HG03108 (cell line): ENCODE measurements around the gene INTS4.
"Not testable (repeated sequence)": the region's sequence is repeated elsewhere in the genome, so short reads cannot be mapped to it uniquely, and the experiment has no call there.

Experiments used
- ATAC-seq: cut with Tn5 transposase; IDR thresholded peaks from one replicate; pipeline ENCODE4 v1.9.1; 2021; ENCODE audit warnings: moderate library complexity; ENCODE audit not compliant: unreplicated experiment

The INTS4 gene

GRCh38 chr11:77994434-77995362, at the start of gene INTS4:
TSS of gene INTS4 (minus strand) at chr11:77994668. CDS start at chr11:77994643, 25 bp downstream.
- ATAC-seq = peak; percentile 96

- no peak for ATAC-seq
Observed at GRCh38 chr11:78041843-78042440, 47.5 kb upstream of the INTS4 start.

GRCh38 chr11:78041380-78041719, 46.9 kb upstream of the INTS4 start:
- not testable (repeated sequence) for ATAC-seq

GRCh38 chr11:78040691-78041379, 46.4 kb upstream of the INTS4 start:
- ATAC-seq = no peak

- peak; percentile 76 for ATAC-seq
Observed at GRCh38 chr11:78039919-78040671, 45.6 kb upstream of the INTS4 start.

GRCh38 chr11:78039391-78039918, 45.0 kb upstream of the INTS4 start:
- no peak for ATAC-seq

GRCh38 chr11:78038697-78039313, 44.3 kb upstream of the INTS4 start:
- no peak for ATAC-seq

GRCh38 chr11:78037825-78038620, 43.6 kb upstream of the INTS4 start:
- no peak for ATAC-seq

- ATAC-seq = no peak
Observed at GRCh38 chr11:78037056-78037455, 42.6 kb upstream of the INTS4 start.

- no peak for ATAC-seq
Observed at GRCh38 chr11:78036313-78036712, 41.8 kb upstream of the INTS4 start.

- ATAC-seq = no peak
Observed at GRCh38 chr11:78034623-78035022, 40.2 kb upstream of the INTS4 start.

- ATAC-seq = no peak
Observed at GRCh38 chr11:78033040-78033439, 38.6 kb upstream of the INTS4 start.

GRCh38 chr11:78032090-78032489, 37.6 kb upstream of the INTS4 start:
- no peak for ATAC-seq

GRCh38 chr11:78031629-78032028, 37.2 kb upstream of the INTS4 start:
- ATAC-seq = peak; percentile 84

GRCh38 chr11:78030429-78031325, 36.2 kb upstream of the INTS4 start:
- ATAC-seq = no peak

- not testable (repeated sequence) for ATAC-seq
Observed at GRCh38 chr11:78028423-78028822, 34.0 kb upstream of the INTS4 start.

GRCh38 chr11:78027759-78028158, 33.3 kb upstream of the INTS4 start:
- no peak for ATAC-seq

- ATAC-seq = no peak
Observed at GRCh38 chr11:78025378-78025777, 30.9 kb upstream of the INTS4 start.
